Measurements from ENCODE around the gene CD93. TPM values are rescaled to one million over a fixed set of nuclear protein-coding genes. Genes with fewer than 3 reads are reported as not detected.

Gene CD93
- total RNA-seq, 1 donor from 2014 or later = not detected

DNA sequence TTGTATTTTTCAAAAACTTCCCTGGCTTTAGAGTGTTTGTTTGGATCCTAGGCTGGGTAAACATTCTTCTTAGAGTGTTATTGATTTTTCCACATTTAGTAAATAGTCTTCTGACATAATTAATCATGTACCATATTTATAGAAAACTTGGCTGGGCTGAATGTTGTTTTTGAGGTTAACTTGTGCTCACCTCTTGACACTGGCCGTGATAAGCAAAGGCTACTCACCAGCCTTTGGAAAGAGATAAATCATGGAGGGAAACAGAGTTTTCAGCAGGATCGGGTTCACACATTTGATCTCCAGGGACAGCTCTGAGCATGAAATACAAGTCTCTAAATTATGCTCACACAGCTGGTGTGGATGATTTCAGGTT is 6.2 kb upstream of the CD93 start:
- no peaks in the 10 kb centered on the region for H3K4me1 ChIP-seq
- H4K20me1 ChIP-seq (ENCODE audit: low read depth) = no peaks in the 10 kb centered on the region
- no peak overlapping the region for H3K9ac ChIP-seq
- Mint-ChIP-seq H3K36me3 (no peaks in the 10 kb centered on the region), H3K4me3 (no peak overlapping the region), H3K4me1 (peaks cover 6% of the 10 kb centered on the region), H3K27me3 (ENCODE audit: insufficient read depth, low read depth) (peaks cover 5% of the 10 kb centered on the region), H3K27ac (no peak overlapping the region), H3K9me3 (no peaks in the 10 kb centered on the region)
- H3K4me3 ChIP-seq = no peak overlapping the region
- no peak overlapping the region for H2AFZ ChIP-seq (replicated peaks)
- no peak for TF ChIP-seq EZH2 (IDR thresholded peaks at IDR 0.05)
- TF ChIP-seq CTCF (IDR thresholded peaks at IDR 0.05) = no peak
- no peak for TF ChIP-seq EZH2phosphoT487 (IDR thresholded peaks at IDR 0.05)
- H3K36me3 ChIP-seq = no peaks in the 10 kb centered on the region
- H3K27ac ChIP-seq = no peak overlapping the region
- DNase-seq (ENCODE audit: low spot score) = no peak
- no peak overlapping the region for H3K4me2 ChIP-seq
- H3F3A ChIP-seq (ENCODE audit: low read depth) = no peaks in the 10 kb centered on the region
- H3K27me3 ChIP-seq = no peaks in the 10 kb centered on the region
- H3K9me3 ChIP-seq (ENCODE audit: low read depth) = no peaks in the 10 kb centered on the region
- no peaks in the 10 kb centered on the region for H3K79me2 ChIP-seq (ENCODE audit: low read depth)

GRCh38 chr20:23091721-23092383 is 5.7 kb upstream of the CD93 start:
- no peak for DNase-seq (ENCODE audit: low spot score)
- Histone ChIP-seq H3K79me2 (ENCODE audit: low read depth) (no peaks in the 10 kb centered on the region), H3K36me3 (no peaks in the 10 kb centered on the region), H3K27ac (no peak overlapping the region), H3F3A (ENCODE audit: low read depth) (no peaks in the 10 kb centered on the region), H3K9me3 (ENCODE audit: low read depth) (no peaks in the 10 kb centered on the region), H4K20me1 (ENCODE audit: low read depth) (no peaks in the 10 kb centered on the region), H2AFZ (replicated peaks) (no peak overlapping the region), H3K27me3 (no peaks in the 10 kb centered on the region), H3K4me1 (no peaks in the 10 kb centered on the region), H3K9ac (no peak overlapping the region), H3K4me3 (no peak overlapping the region), H3K4me2 (no peak overlapping the region)
- Mint-ChIP-seq H3K27ac (no peak overlapping the region), H3K9me3 (no peaks in the 10 kb centered on the region), H3K4me1 (peaks cover 5% of the 10 kb centered on the region), H3K4me3 (no peak overlapping the region), H3K36me3 (no peaks in the 10 kb centered on the region), H3K27me3 (ENCODE audit: insufficient read depth, low read depth) (peaks cover 5% of the 10 kb centered on the region)
- TF ChIP-seq EZH2phosphoT487 (IDR thresholded peaks at IDR 0.05) (no peak), CTCF (IDR thresholded peaks at IDR 0.05) (no peak), EZH2 (IDR thresholded peaks at IDR 0.05) (no peak)

GRCh38 chr20:23090878-23091277 is 4.8 kb upstream of the CD93 start:
- Histone ChIP-seq H3K4me2 (no peak overlapping the region), H3K79me2 (ENCODE audit: low read depth) (no peaks in the 10 kb centered on the region), H3K27me3 (no peaks in the 10 kb centered on the region), H3K4me1 (no peaks in the 10 kb centered on the region), H3K27ac (no peak overlapping the region), H3K9ac (no peak overlapping the region), H3K9me3 (ENCODE audit: low read depth) (no peaks in the 10 kb centered on the region), H3K4me3 (no peak overlapping the region), H3F3A (ENCODE audit: low read depth) (no peaks in the 10 kb centered on the region), H2AFZ (replicated peaks) (no peak overlapping the region), H3K36me3 (no peaks in the 10 kb centered on the region), H4K20me1 (ENCODE audit: low read depth) (no peaks in the 10 kb centered on the region)
- H3K4me3 Mint-ChIP-seq = no peak overlapping the region
- H3K27ac Mint-ChIP-seq = no peak overlapping the region
- H3K36me3 Mint-ChIP-seq = no peaks in the 10 kb centered on the region
- peaks cover 5% of the 10 kb centered on the region for H3K27me3 Mint-ChIP-seq (ENCODE audit: insufficient read depth, low read depth)
- H3K9me3 Mint-ChIP-seq = no peaks in the 10 kb centered on the region
- no peak for DNase-seq (ENCODE audit: low spot score)
- peaks cover 10% of the 10 kb centered on the region for H3K4me1 Mint-ChIP-seq
- no peak for TF ChIP-seq CTCF (IDR thresholded peaks at IDR 0.05)
- TF ChIP-seq EZH2phosphoT487 (IDR thresholded peaks at IDR 0.05) = no peak
- TF ChIP-seq EZH2 (IDR thresholded peaks at IDR 0.05) = no peak
